RWPE2 (cell line): Measurements from ENCODE around the gene SEMA5A.

ENCODE experiments used
- ATAC-seq: fragments of 200-7000 bp; cut with Tn5 transposase; 3 replicates; pipeline ENCODE4 v1.9.1; 2021; ENCODE audit warnings: low read depth
- DNase-seq: peaks from one replicate; pipeline ENCODE4 v3.0.0-alpha.2; 2020; ENCODE audit warnings: low spot score
- H3K27ac ChIP-seq: fragments of 450-650 bp; 2 replicates; pipeline ENCODE4 v1.5.1; 2017; ENCODE audit warnings: mild to moderate bottlenecking; ENCODE audit not compliant: poor library complexity, severe bottlenecking
- H3K27me3 ChIP-seq: fragments of 250-450 bp; sonication (Bioruptor Pico); 2 replicates; pipeline ENCODE4 v1.5.1; 2021; ENCODE audit warnings: mild to moderate bottlenecking, moderate library complexity; ENCODE audit not compliant: insufficient read depth, poor library complexity, severe bottlenecking
- H3K36me3 ChIP-seq: fragments of 250-450 bp; sonication (Bioruptor Pico); 2 replicates; pipeline ENCODE4 v1.5.1; 2020; ENCODE audit warnings: low read depth, mild to moderate bottlenecking, moderate library complexity
- H3K4me1 ChIP-seq: fragments of 250-450 bp; sonication (Bioruptor Pico); 2 replicates; pipeline ENCODE4 v1.5.1; 2021; ENCODE audit warnings: mild to moderate bottlenecking, moderate library complexity; ENCODE audit not compliant: insufficient read depth, poor library complexity, severe bottlenecking
- H3K4me3 ChIP-seq: fragments of 250-450 bp; sonication (Bioruptor Pico); 2 replicates; pipeline ENCODE4 v1.5.1; 2021; ENCODE audit warnings: mild to moderate bottlenecking, moderate library complexity; ENCODE audit not compliant: severe bottlenecking
- H3K9me3 ChIP-seq: fragments of 250-450 bp; sonication (Bioruptor Pico); 2 replicates; pipeline ENCODE4 v1.5.1; 2021; ENCODE audit warnings: mild to moderate bottlenecking, moderate library complexity; ENCODE audit not compliant: severe bottlenecking
- CTCF ChIP-seq: fragments of 450-650 bp; IDR thresholded peaks from one replicate; pipeline ENCODE4 v1.5.1; 2017; ENCODE audit warnings: mild to moderate bottlenecking, moderate library complexity; ENCODE audit not compliant: poor library complexity, severe bottlenecking

SEMA5A gene

GRCh38 chr5:9365512-9365911, 180.4 kb downstream of the SEMA5A start:
- ATAC-seq = no peak
- Histone ChIP-seq H3K9me3 (no peaks in the 10 kb centered on the region), H3K36me3 (no peaks in the 10 kb centered on the region), H3K27ac (no peak overlapping the region), H3K4me1 (peaks cover 6% of the 10 kb centered on the region), H3K4me3 (no peak overlapping the region), H3K27me3 (no peaks in the 10 kb centered on the region)
- no peak for DNase-seq
- TF ChIP-seq CTCF = no peak

- Histone ChIP-seq H3K4me3 (no peak overlapping the region), H3K27ac (no peak overlapping the region), H3K27me3 (no peaks in the 10 kb centered on the region), H3K4me1 (peaks cover 13% of the 10 kb centered on the region), H3K36me3 (no peaks in the 10 kb centered on the region), H3K9me3 (no peaks in the 10 kb centered on the region)
- TF ChIP-seq CTCF = no peak
- no peak for ATAC-seq
- DNase-seq = no peak
These were observed 182.4 kb downstream of the SEMA5A start for GRCh38 chr5:9363449-9363848.

GRCh38 chr5:9363026-9363425, 182.8 kb downstream of the SEMA5A start:
- Histone ChIP-seq H3K27ac (no peak overlapping the region), H3K9me3 (no peaks in the 10 kb centered on the region), H3K4me1 (peaks cover 13% of the 10 kb centered on the region), H3K4me3 (no peak overlapping the region), H3K27me3 (no peaks in the 10 kb centered on the region), H3K36me3 (no peaks in the 10 kb centered on the region)
- no peak for DNase-seq
- ATAC-seq = no peak
- no peak for TF ChIP-seq CTCF

DNA sequence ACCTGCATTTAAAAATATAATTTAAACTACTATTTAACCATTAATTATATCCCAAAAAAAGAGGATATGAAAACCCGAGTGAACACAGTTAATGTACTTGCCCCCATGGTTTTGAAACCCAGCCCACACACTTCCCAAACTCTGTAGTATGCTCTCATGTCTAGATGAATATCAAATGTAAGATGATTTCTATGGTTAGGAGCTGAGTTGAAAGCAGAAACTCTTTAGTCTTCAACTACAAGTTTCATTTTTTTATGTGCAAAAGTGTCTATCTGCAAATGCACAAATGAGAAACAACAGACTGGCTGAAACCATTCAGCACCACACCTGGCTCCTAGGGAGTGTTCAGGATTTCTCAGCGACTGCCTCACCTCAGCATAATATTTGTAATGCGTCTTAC, 183.3 kb downstream of the SEMA5A start:
- Histone ChIP-seq H3K4me1 (peaks cover 13% of the 10 kb centered on the region), H3K36me3 (no peaks in the 10 kb centered on the region), H3K9me3 (no peaks in the 10 kb centered on the region), H3K4me3 (no peak overlapping the region), H3K27ac (no peak overlapping the region), H3K27me3 (no peaks in the 10 kb centered on the region)
- no peak for ATAC-seq
- DNase-seq = no peak
- TF ChIP-seq CTCF = no peak

GRCh38 chr5:9361835-9362234, 184.0 kb downstream of the SEMA5A start:
- Histone ChIP-seq H3K9me3 (no peaks in the 10 kb centered on the region), H3K4me1 (peaks cover 13% of the 10 kb centered on the region), H3K27ac (no peak overlapping the region), H3K27me3 (no peaks in the 10 kb centered on the region), H3K36me3 (no peaks in the 10 kb centered on the region), H3K4me3 (no peak overlapping the region)
- peak; percentile 86 for TF ChIP-seq CTCF
- peak; percentile 49; the same call in 2 of the 3 replicates for ATAC-seq
- no peak for DNase-seq
